Panc1 (cell line): Measurements from ENCODE around the gene RIC3. TPM values are rescaled to one million over a fixed set of nuclear protein-coding genes. Genes with fewer than 3 reads are reported as not detected.

Experiments
- ATAC-seq: fragments of 200-7000 bp; cut with Tn5 transposase; 2 replicates; pipeline ENCODE4 v1.9.1; 2020; ENCODE audit warnings: mild to moderate bottlenecking, moderate library complexity
- BruUV-seq: library from RNA; stranded (reverse); fragments of 400-500 nt; replicated peaks from 2 replicates; lab custom pipeline; 2021; lab: Mats Ljungman, UMichigan
- CTCF ChIA-PET: fragments of 300-600 bp; sonication (Branson Sonifier 250); formaldehyde crosslinking; loops from one replicate; lab custom pipeline; 2022; ENCODE audit warnings: antibody characterized with exemption; lab: Charles Lee
- POLR2A ChIA-PET: fragments of 300-600 bp; sonication (Branson Sonifier 250); formaldehyde crosslinking; loops from one replicate; lab custom pipeline; 2022; ENCODE audit warnings: antibody characterized with exemption; lab: Charles Lee
- DNase-seq: peaks from one replicate; pipeline ENCODE4 v3.0.0-alpha.2; 2010; ENCODE audit warnings: low read depth, low spot score
- H3K27ac ChIP-seq: 2 replicates; pipeline ENCODE4 v1.5.1; 2011; ENCODE audit warnings: mild to moderate bottlenecking, low read length, inconsistent platforms
- H3K27me3 ChIP-seq: fragments of 200-500 bp; sonication (Bioruptor generic); 2 replicates; pipeline ENCODE4 v1.6.0; 2014; ENCODE audit warnings: low read length, inconsistent platforms; ENCODE audit not compliant: control insufficient read depth, insufficient read depth
- H3K36me3 ChIP-seq: fragments of 200-500 bp; sonication (Bioruptor generic); 2 replicates; pipeline ENCODE4 v1.5.1; 2014; ENCODE audit warnings: inconsistent platforms, mild to moderate bottlenecking, low read length, moderate library complexity; ENCODE audit not compliant: control insufficient read depth, insufficient read depth
- H3K4me1 ChIP-seq: 2 replicates; pipeline ENCODE4 v1.5.1; 2011; ENCODE audit warnings: inconsistent platforms, mild to moderate bottlenecking, low read length, moderate library complexity; ENCODE audit not compliant: control insufficient read depth, insufficient read depth
- H3K4me3 ChIP-seq, 2 experiments: 2 replicates each; pipeline ENCODE4 v1.5.1; 2011 to 2012; ENCODE audit warnings: low read depth in 2 of 2, low read length in 2 of 2, mild to moderate bottlenecking in 2 of 2, inconsistent platforms in 1 of 2, moderate library complexity in 1 of 2
- H3K9me3 ChIP-seq: fragments of 200-500 bp; sonication (Bioruptor generic); 2 replicates; pipeline ENCODE4 v1.5.1; 2014; ENCODE audit warnings: low read depth, mild to moderate bottlenecking, inconsistent platforms, low read length, moderate library complexity; ENCODE audit not compliant: control insufficient read depth, insufficient read depth
- POLR2AphosphoS5 ChIP-seq: IDR thresholded peaks from 2 replicates; pipeline ENCODE4 v1.6.1; 2012; ENCODE audit warnings: mild to moderate bottlenecking, low read depth, low read length, moderate library complexity
- SIN3A ChIP-seq: IDR thresholded peaks from 2 replicates; pipeline ENCODE4 v1.6.1; 2012; ENCODE audit warnings: low read depth, mild to moderate bottlenecking, low read length, moderate library complexity, borderline replicate concordance; ENCODE audit not compliant: insufficient read depth
- TCF7L2 ChIP-seq: IDR thresholded peaks from 2 replicates; pipeline ENCODE4 v1.6.1; 2011; ENCODE audit warnings: mild to moderate bottlenecking, low read depth, low read length, inconsistent platforms
- in situ Hi-C: cut with HindIII; loops from 2 replicates; pipeline ENCODE4 v1.10.0; 2016; ENCODE audit warnings: low sequenced_read_pairs, low pct_unique_long_range_greater_than_20kb
- intact Hi-C: fragments of 100-400 bp; cut with micrococcal nuclease; formaldehyde crosslinking; loops from one replicate; pipeline ENCODE4 v1.10.0; 2022; ENCODE audit not compliant: unreplicated experiment
- total RNA-seq: library from RNA; stranded (reverse); gene quantifications from one replicate; pipeline ENCODE4 v1.2.1, GENCODE V29; 2021; ENCODE audit not compliant: unreplicated experiment
- TF ChIP-seq, protein P1 (sequence below): fragments of 450-650 bp; IDR thresholded peaks from 2 replicates; pipeline ENCODE4 v1.5.1; 2017; ENCODE audit warnings: mild to moderate bottlenecking
- TF ChIP-seq, protein P2 (sequence below), 2 experiments: IDR thresholded peaks; 2 replicates each; pipeline ENCODE4 v1.6.1; 2011 to 2012; ENCODE audit warnings: low read depth in 2 of 2, control low read depth in 1 of 2, low read length in 1 of 2, mild to moderate bottlenecking in 1 of 2, moderate library complexity in 1 of 2; ENCODE audit not compliant: insufficient read depth in 1 of 2

RIC3 gene
- total RNA-seq, 1 experiment from 2014 or later = 4.2 TPM

- H3K27me3 ChIP-seq = peaks cover 8% of the 10 kb centered on the region
- no peaks in the 10 kb centered on the region for H3K9me3 ChIP-seq
- POLR2A ChIA-PET = no interaction called here
- intact Hi-C loops = no loop called here
- ATAC-seq = no peak
- CTCF ChIA-PET = interaction anchor here (0.5 to 0.9 kb wide), 2 partner anchors 107 to 396 kb away, joined by 3 to 7 read pairs; no protein-coding TSS in a partner anchor
- TF ChIP-seq, protein P1, sequence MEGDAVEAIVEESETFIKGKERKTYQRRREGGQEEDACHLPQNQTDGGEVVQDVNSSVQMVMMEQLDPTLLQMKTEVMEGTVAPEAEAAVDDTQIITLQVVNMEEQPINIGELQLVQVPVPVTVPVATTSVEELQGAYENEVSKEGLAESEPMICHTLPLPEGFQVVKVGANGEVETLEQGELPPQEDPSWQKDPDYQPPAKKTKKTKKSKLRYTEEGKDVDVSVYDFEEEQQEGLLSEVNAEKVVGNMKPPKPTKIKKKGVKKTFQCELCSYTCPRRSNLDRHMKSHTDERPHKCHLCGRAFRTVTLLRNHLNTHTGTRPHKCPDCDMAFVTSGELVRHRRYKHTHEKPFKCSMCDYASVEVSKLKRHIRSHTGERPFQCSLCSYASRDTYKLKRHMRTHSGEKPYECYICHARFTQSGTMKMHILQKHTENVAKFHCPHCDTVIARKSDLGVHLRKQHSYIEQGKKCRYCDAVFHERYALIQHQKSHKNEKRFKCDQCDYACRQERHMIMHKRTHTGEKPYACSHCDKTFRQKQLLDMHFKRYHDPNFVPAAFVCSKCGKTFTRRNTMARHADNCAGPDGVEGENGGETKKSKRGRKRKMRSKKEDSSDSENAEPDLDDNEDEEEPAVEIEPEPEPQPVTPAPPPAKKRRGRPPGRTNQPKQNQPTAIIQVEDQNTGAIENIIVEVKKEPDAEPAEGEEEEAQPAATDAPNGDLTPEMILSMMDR = no peak
- TF ChIP-seq SIN3A = no peak
- TF ChIP-seq TCF7L2 = no peak
- no peak for TF ChIP-seq POLR2AphosphoS5
- TF ChIP-seq, protein P2, sequence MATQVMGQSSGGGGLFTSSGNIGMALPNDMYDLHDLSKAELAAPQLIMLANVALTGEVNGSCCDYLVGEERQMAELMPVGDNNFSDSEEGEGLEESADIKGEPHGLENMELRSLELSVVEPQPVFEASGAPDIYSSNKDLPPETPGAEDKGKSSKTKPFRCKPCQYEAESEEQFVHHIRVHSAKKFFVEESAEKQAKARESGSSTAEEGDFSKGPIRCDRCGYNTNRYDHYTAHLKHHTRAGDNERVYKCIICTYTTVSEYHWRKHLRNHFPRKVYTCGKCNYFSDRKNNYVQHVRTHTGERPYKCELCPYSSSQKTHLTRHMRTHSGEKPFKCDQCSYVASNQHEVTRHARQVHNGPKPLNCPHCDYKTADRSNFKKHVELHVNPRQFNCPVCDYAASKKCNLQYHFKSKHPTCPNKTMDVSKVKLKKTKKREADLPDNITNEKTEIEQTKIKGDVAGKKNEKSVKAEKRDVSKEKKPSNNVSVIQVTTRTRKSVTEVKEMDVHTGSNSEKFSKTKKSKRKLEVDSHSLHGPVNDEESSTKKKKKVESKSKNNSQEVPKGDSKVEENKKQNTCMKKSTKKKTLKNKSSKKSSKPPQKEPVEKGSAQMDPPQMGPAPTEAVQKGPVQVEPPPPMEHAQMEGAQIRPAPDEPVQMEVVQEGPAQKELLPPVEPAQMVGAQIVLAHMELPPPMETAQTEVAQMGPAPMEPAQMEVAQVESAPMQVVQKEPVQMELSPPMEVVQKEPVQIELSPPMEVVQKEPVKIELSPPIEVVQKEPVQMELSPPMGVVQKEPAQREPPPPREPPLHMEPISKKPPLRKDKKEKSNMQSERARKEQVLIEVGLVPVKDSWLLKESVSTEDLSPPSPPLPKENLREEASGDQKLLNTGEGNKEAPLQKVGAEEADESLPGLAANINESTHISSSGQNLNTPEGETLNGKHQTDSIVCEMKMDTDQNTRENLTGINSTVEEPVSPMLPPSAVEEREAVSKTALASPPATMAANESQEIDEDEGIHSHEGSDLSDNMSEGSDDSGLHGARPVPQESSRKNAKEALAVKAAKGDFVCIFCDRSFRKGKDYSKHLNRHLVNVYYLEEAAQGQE (IDR thresholded peaks at IDR 0.05; ENCODE audit: insufficient read depth in 1 of 2, low read depth in 2 of 2, low read length in 1 of 2) = no peak
- DNase-seq = no peak
- no peak overlapping the region for H3K4me3 ChIP-seq
- H3K4me1 ChIP-seq = no peaks in the 10 kb centered on the region
- no peak overlapping the region for H3K27ac ChIP-seq
- in situ Hi-C loops = no loop called here
- BruUV-seq = no TSS peak
- no peaks in the 10 kb centered on the region for H3K36me3 ChIP-seq
These were observed 37.6 kb upstream of the RIC3 start for GRCh38 chr11:8206251-8207079.

GRCh38 chr11:8205566-8205965, 36.7 kb upstream of the RIC3 start:
- Histone ChIP-seq H3K27ac (no peak overlapping the region), H3K9me3 (no peaks in the 10 kb centered on the region), H3K4me3 (no peak overlapping the region), H3K36me3 (no peaks in the 10 kb centered on the region), H3K4me1 (no peaks in the 10 kb centered on the region), H3K27me3 (peaks cover 8% of the 10 kb centered on the region)
- ATAC-seq (no peak), DNase-seq (no peak)
- no TSS peak for BruUV-seq
- CTCF ChIA-PET = no interaction called here
- in situ Hi-C loops = no loop called here
- POLR2A ChIA-PET = no interaction called here
- intact Hi-C loops = no loop called here
- TF ChIP-seq TCF7L2 (no peak), POLR2AphosphoS5 (no peak), SIN3A (no peak)
- TF ChIP-seq, protein P1 = no peak
- TF ChIP-seq, protein P2 (IDR thresholded peaks at IDR 0.05; ENCODE audit: insufficient read depth in 1 of 2, low read depth in 2 of 2, low read length in 1 of 2) = no peak
